Measurements from ENCODE around the gene H2AZ2. TPM values are rescaled to one million over a fixed set of nuclear protein-coding genes. Genes with fewer than 3 reads are reported as not detected.

The H2AZ2 gene
- total RNA-seq, result 111 and 125 TPM in 2 replicates

GRCh38 chr7:44847920-44848634, at the start of gene H2AZ2:
TSS of gene H2AZ2 (minus strand) at chr7:44848087. CDS start at chr7:44847971, 116 bp downstream.

DNA sequence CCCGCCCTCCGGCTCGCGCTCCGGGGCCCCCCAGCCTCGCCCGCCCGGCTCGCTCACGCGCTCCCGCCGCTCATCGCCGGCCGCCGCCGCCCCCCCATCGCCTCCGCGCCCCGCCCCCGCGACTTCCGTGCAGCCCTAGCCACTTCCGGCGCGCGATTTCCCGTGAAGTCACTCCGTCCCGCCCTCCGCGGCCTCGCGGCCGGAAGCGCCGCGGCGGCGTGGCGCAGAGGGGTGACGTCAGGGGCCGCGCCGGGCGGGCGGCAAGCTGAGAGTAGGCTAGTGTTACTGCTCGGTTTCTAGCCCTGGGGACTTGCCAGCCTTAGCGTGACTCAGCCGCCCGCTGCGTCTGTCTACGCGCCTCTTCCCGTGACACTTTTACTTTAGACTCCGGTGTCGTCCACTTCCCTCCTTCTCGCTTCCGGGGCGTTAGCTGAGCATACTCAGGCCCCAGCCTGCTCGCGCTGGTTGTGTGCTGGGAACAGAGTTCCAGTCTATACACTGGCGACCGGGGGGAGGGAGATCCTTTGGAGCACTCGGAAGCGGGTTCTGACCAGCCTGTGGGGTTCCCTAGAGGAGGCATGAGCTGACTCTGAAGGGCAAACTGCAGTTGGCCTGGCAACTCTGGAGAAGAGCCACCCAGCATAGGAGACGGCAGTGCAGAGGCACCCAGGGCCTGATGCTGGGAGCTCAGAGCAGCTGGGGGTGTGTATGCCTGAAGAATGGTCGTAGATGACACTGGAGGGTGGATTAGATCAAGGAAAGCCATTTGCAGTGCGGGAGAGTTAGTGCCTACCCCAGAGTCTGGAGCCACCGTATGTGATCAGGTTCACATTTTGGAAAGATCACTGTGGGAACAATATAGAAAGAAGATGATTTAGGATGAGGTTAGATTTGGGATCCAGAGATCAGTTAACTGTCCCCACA, 37.8 kb upstream of the H2AZ2 start, which contains the start of gene PURB:
PURB (minus strand) TSS at position 137 of the 924 bp plus-strand sequence. CDS start 182 bp downstream, outside the sequence.

GRCh38 chr7:44796504-44797328, 51.2 kb downstream of the H2AZ2 start, which contains the start of gene PPIA:
TSS of gene PPIA (plus strand) at chr7:44796681. CDS start at chr7:44796725, 44 bp downstream.

Other genes starting within 250 kb of the H2AZ2 start
- gene OGDH, start 241.5 kb downstream of the H2AZ2 start, total RNA-seq, result 53.6 and 63.2 TPM in 2 replicates
- 24.7 and 33.0 TPM in 2 replicates for gene ZMIZ2, start 99.2 kb downstream of the H2AZ2 start, total RNA-seq
- gene PPIA, start 51.4 kb downstream of the H2AZ2 start, total RNA-seq, result 2,937 and 3,058 TPM in 2 replicates
- gene PURB, start 37.4 kb upstream of the H2AZ2 start, total RNA-seq, result 24.5 and 26.8 TPM in 2 replicates
- under 0.01 and 0.10 TPM in 2 replicates for gene MYO1G, start 130.9 kb upstream of the H2AZ2 start, total RNA-seq
- gene CCM2, start 152.1 kb upstream of the H2AZ2 start, total RNA-seq, result 50.7 and 62.4 TPM in 2 replicates
- 0.76 and 1.6 TPM in 2 replicates for gene NACAD, start 240.9 kb upstream of the H2AZ2 start, total RNA-seq

Data from vein endothelial cell (primary cell).